HepG2 (cell line): ENCODE measurements around the gene TSHZ2. TPM values are rescaled to one million over a fixed set of nuclear protein-coding genes. Genes with fewer than 3 reads are reported as not detected.

Source experiments
- BORCS8-MEF2B ChIP-seq: sonication (generic); formaldehyde crosslinking; IDR thresholded peaks from 2 replicates; pipeline ENCODE4 v1.8.0; 2022; ENCODE audit warnings: mild to moderate bottlenecking, missing genetic modification reagents
- BRCA1 ChIP-seq: sonication (generic); formaldehyde crosslinking; IDR thresholded peaks from 2 replicates; pipeline ENCODE4 v1.4.0; 2020; ENCODE audit warnings: missing genetic modification reagents
- CC2D1A ChIP-seq: sonication (generic); formaldehyde crosslinking; IDR thresholded peaks from 2 replicates; pipeline ENCODE4 v1.8.1; 2023; ENCODE audit warnings: mild to moderate bottlenecking, missing genetic modification reagents
- ELF4 ChIP-seq: sonication (generic); formaldehyde crosslinking; IDR thresholded peaks from 2 replicates; pipeline ENCODE4 v1.5.0; 2020; ENCODE audit warnings: missing genetic modification reagents, mild to moderate bottlenecking, moderate library complexity, borderline replicate concordance
- GATA4 ChIP-seq: sonication (generic); IDR thresholded peaks from 2 replicates; pipeline ENCODE4 v1.6.1; 2016; ENCODE audit warnings: antibody characterized with exemption, low read depth, borderline replicate concordance
- HOMEZ ChIP-seq: IDR thresholded peaks from 2 replicates; pipeline ENCODE4 v1.6.1; 2016; ENCODE audit warnings: low read depth
- HOXA9 ChIP-seq: sonication (generic); formaldehyde crosslinking; IDR thresholded peaks from 2 replicates; pipeline ENCODE4 v1.8.1; 2022; ENCODE audit warnings: missing genetic modification reagents, mild to moderate bottlenecking, moderate library complexity, borderline replicate concordance
- KAT2B ChIP-seq: fragments of 150-350 bp; IDR thresholded peaks from 2 replicates; pipeline ENCODE4 v1.6.1; 2014; ENCODE audit warnings: low read depth, low read length, borderline replicate concordance
- KLF11 ChIP-seq: IDR thresholded peaks from 2 replicates; pipeline ENCODE4 v1.6.1; 2016; ENCODE audit warnings: missing compliant biosample characterization
- MAFK ChIP-seq, 2 experiments: IDR thresholded peaks in 1 of 2; conservative IDR thresholded peaks in 1 of 2; 2 replicates each; pipeline ENCODE4 v1.6.1; 2011; ENCODE audit warnings: improper control_type of control experiment in 2 of 2, low read length in 2 of 2
- STAT5B ChIP-seq: sonication (generic); formaldehyde crosslinking; IDR thresholded peaks from 2 replicates; pipeline ENCODE4 v1.4.0; 2020; ENCODE audit warnings: missing genetic modification reagents
- TEAD3 ChIP-seq: optimal IDR thresholded peaks from 2 replicates; pipeline ENCODE3; 2016; ENCODE audit warnings: borderline replicate concordance
- TERF1 ChIP-seq: sonication (generic); formaldehyde crosslinking; IDR thresholded peaks from 2 replicates; pipeline ENCODE4 v1.8.0; 2022; ENCODE audit warnings: mild to moderate bottlenecking, missing genetic modification reagents, moderate library complexity
- ZMYM2 ChIP-seq: sonication (generic); formaldehyde crosslinking; IDR thresholded peaks from 2 replicates; pipeline ENCODE4 v1.8.0; 2022; ENCODE audit warnings: mild to moderate bottlenecking, missing genetic modification reagents
- ZNF205 ChIP-seq: IDR thresholded peaks from 2 replicates; pipeline ENCODE4 v1.6.1; 2018; ENCODE audit warnings: missing biosample characterization, missing genetic modification reagents
- ZNF251 ChIP-seq: sonication (generic); formaldehyde crosslinking; IDR thresholded peaks from 2 replicates; pipeline ENCODE4 v1.9.0; 2021; ENCODE audit warnings: mild to moderate bottlenecking, missing genetic modification reagents
- ZNF382 ChIP-seq: sonication (generic); formaldehyde crosslinking; IDR thresholded peaks from 2 replicates; pipeline ENCODE4 v1.5.0; 2020; ENCODE audit warnings: missing genetic modification reagents, mild to moderate bottlenecking, borderline replicate concordance
- ZNF589 ChIP-seq: sonication (generic); formaldehyde crosslinking; conservative IDR thresholded peaks from 2 replicates; pipeline ENCODE4 v1.8.0; 2022; ENCODE audit warnings: mild to moderate bottlenecking, moderate library complexity, missing genetic modification reagents
- ZNF615 ChIP-seq: sonication (generic); formaldehyde crosslinking; IDR thresholded peaks from 2 replicates; pipeline ENCODE4 v1.5.0; 2020; ENCODE audit warnings: mild to moderate bottlenecking, missing genetic modification reagents, borderline replicate concordance
- ZNF619 ChIP-seq: sonication (generic); formaldehyde crosslinking; IDR thresholded peaks from 2 replicates; pipeline ENCODE4 v1.4.0; 2020; ENCODE audit warnings: mild to moderate bottlenecking, missing genetic modification reagents
- ZSCAN21 ChIP-seq: sonication (generic); formaldehyde crosslinking; IDR thresholded peaks from 2 replicates; pipeline ENCODE4 v1.8.0; 2022; ENCODE audit warnings: mild to moderate bottlenecking, missing genetic modification reagents, moderate library complexity, borderline replicate concordance
- polyA plus RNA-seq, 8 experiments: library from polyadenylated mRNA; depleted of rRNA in 3 of 8; stranded (reverse) in 7 of 8; unstranded in 1 of 8; fragments of >200 nt; fragmentation: Illumina TruSeq in 4 of 8; extraction: Trizol in 4 of 8; gene quantifications; 2 replicates each; pipeline versions ENCODE4 v1.2.1 to v1.2.3, GENCODE V29; 2011 to 2016; ENCODE audit warnings: low read depth in 4 of 8, missing spikeins in 1 of 8, mixed read lengths in 1 of 8; ENCODE audit not compliant: insufficient read depth in 1 of 8
- total RNA-seq, 5 experiments: library from RNA; depleted of rRNA; stranded (reverse); fragments of >200 nt; fragmentation: Illumina TruSeq; extraction: Trizol; gene quantifications; 2 replicates each; pipeline ENCODE4 v1.2.3, GENCODE V29; 2016; ENCODE audit warnings: low read depth in 1 of 5
- TF ChIP-seq, protein P1 (sequence below), 2 experiments: sonication (generic) in 1 of 2; formaldehyde crosslinking in 1 of 2; IDR thresholded peaks; 2 replicates each; pipeline versions ENCODE4 v1.4.0 to v1.6.1; 2018 to 2020; ENCODE audit warnings: missing genetic modification reagents in 2 of 2, borderline replicate concordance in 1 of 2, low read depth in 1 of 2, mild to moderate bottlenecking in 1 of 2, missing biosample characterization in 1 of 2
- TF ChIP-seq, protein P2 (sequence below): IDR thresholded peaks from 2 replicates; pipeline ENCODE4 v1.6.1; 2012; ENCODE audit warnings: low read length, improper control_type of control experiment

The TSHZ2 gene
- total and polyA plus RNA-seq, 2 of the 13 experiments (the other 11 are each of a cell fraction or from before 2014, with no cell fraction given), result 0.01 TPM; not detected in 1

- TF ChIP-seq, protein P1, sequence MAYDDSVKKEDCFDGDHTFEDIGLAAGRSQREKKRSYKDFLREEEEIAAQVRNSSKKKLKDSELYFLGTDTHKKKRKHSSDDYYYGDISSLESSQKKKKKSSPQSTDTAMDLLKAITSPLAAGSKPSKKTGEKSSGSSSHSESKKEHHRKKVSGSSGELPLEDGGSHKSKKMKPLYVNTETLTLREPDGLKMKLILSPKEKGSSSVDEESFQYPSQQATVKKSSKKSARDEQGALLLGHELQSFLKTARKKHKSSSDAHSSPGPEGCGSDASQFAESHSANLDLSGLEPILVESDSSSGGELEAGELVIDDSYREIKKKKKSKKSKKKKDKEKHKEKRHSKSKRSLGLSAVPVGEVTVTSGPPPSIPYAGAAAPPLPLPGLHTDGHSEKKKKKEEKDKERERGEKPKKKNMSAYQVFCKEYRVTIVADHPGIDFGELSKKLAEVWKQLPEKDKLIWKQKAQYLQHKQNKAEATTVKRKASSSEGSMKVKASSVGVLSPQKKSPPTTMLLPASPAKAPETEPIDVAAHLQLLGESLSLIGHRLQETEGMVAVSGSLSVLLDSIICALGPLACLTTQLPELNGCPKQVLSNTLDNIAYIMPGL (CRISPR knock-in tag; IDR thresholded peaks at IDR 0.05; ENCODE audit: borderline replicate concordance in 1 of 2, low read depth in 1 of 2), result peak; percentile 58 to 61; a peak in 2 of 4 replicates
- TF ChIP-seq ZSCAN21 (CRISPR knock-in tag) (no peak), BORCS8-MEF2B (CRISPR knock-in tag) (no peak), ELF4 (CRISPR knock-in tag) (no peak), CC2D1A (CRISPR knock-in tag) (no peak), BRCA1 (CRISPR knock-in tag) (peak; percentile 43; the same call in 1 of the 2 replicates), MAFK (conservative IDR thresholded peaks at IDR 0.05 in 1 of 2, IDR thresholded peaks at IDR 0.05 in 1 of 2; ENCODE audit: low read length in 2 of 2) (no peak), STAT5B (CRISPR knock-in tag) (no peak), ZNF589 (CRISPR knock-in tag) (no peak), ZNF619 (no peak), TEAD3 (CRISPR knock-in tag) (no peak), ZNF382 (no peak), HOMEZ (CRISPR knock-in tag) (no peak), HOXA9 (CRISPR knock-in tag) (no peak), KAT2B (no peak), ZMYM2 (no peak), ZNF251 (CRISPR knock-in tag) (no peak), GATA4 (no peak), KLF11 (CRISPR knock-in tag) (no peak; the same call in 1 of the 2 replicates), ZNF615 (CRISPR knock-in tag) (no peak), TERF1 (CRISPR knock-in tag) (no peak), ZNF205 (CRISPR knock-in tag) (no peak)
- TF ChIP-seq, protein P2, sequence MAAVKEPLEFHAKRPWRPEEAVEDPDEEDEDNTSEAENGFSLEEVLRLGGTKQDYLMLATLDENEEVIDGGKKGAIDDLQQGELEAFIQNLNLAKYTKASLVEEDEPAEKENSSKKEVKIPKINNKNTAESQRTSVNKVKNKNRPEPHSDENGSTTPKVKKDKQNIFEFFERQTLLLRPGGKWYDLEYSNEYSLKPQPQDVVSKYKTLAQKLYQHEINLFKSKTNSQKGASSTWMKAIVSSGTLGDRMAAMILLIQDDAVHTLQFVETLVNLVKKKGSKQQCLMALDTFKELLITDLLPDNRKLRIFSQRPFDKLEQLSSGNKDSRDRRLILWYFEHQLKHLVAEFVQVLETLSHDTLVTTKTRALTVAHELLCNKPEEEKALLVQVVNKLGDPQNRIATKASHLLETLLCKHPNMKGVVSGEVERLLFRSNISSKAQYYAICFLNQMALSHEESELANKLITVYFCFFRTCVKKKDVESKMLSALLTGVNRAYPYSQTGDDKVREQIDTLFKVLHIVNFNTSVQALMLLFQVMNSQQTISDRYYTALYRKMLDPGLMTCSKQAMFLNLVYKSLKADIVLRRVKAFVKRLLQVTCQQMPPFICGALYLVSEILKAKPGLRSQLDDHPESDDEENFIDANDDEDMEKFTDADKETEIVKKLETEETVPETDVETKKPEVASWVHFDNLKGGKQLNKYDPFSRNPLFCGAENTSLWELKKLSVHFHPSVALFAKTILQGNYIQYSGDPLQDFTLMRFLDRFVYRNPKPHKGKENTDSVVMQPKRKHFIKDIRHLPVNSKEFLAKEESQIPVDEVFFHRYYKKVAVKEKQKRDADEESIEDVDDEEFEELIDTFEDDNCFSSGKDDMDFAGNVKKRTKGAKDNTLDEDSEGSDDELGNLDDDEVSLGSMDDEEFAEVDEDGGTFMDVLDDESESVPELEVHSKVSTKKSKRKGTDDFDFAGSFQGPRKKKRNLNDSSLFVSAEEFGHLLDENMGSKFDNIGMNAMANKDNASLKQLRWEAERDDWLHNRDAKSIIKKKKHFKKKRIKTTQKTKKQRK, result no peak
Measured at GRCh38 chr20:53216856-53217576, 244.9 kb downstream of the TSHZ2 start (continued).
